Cardiac septum (tissue), 1 donor: ENCODE data around the gene PPP3CB. TPM values are rescaled to one million over a fixed set of nuclear protein-coding genes. Genes with fewer than 3 reads are reported as not detected.

Experiments
- DNase-seq: peaks from one replicate; pipeline ENCODE4 v3.0.0-alpha.2; 2020; ENCODE audit warnings: low spot score
- intact Hi-C: fragments of 100-400 bp; cut with DNase I; formaldehyde crosslinking; loops from one replicate; pipeline ENCODE4 v1.14.0; 2022
- total RNA-seq: library from RNA; stranded (reverse); fragmentation: NEBNext Ultra II Directional; extraction: Animal tissue kit (Norgen Biotek cat#: 25700); gene quantifications from one replicate; pipeline ENCODE4 v1.2.1, GENCODE V29; 2021
- donor health status: DM: no; HTN: no; CAD: no.

Gene PPP3CB
- total RNA-seq, 1 donor from 2014 or later, result 61.6 TPM

DNA sequence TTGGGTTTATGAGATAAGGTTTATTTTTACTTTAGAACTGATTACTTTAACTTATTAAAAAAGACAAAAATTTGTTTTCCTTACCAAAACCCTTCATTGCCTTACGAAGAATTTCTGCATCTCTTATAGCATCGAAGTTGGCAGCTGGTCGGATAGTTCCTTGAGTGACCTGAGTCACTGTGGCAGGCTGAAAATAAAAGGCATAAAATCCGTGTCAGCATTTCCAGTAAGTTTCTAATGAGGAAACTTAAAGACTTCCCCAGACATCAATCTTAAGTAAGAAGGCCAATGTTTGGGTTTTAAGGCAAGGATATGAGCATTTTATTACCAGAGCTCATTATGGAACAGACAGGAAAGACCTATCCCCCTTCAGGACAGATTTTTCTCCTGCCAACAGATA is 107.6 kb downstream of the PPP3CB start:
- DNase-seq, result no peak
- intact Hi-C loops, result no loop called here

GRCh38 chr10:73386583-73386982 is 109.2 kb downstream of the PPP3CB start:
- intact Hi-C loops, result no loop called here
- no peak for DNase-seq

Other genes with a start within 250 kb of the PPP3CB start
- gene DNAJC9, start 248.8 kb downstream of the PPP3CB start, total RNA-seq, result 7.4 TPM
- gene MRPS16, start 243.4 kb downstream of the PPP3CB start, total RNA-seq, result 95.5 TPM
- gene CFAP70, start 137.2 kb downstream of the PPP3CB start, total RNA-seq, result 1.4 TPM
- 132 TPM for gene ANXA7, start 82.0 kb downstream of the PPP3CB start, total RNA-seq
- 9.6 TPM for gene MSS51, start 62.5 kb downstream of the PPP3CB start, total RNA-seq
- gene USP54, start 95.3 kb upstream of the PPP3CB start, total RNA-seq, result 16.3 TPM
- 8.7 TPM for gene MYOZ1, start 145.4 kb upstream of the PPP3CB start, total RNA-seq
- 792 TPM for gene SYNPO2L, start 160.0 kb upstream of the PPP3CB start, total RNA-seq
- 5.2 TPM for gene AGAP5, start 202.1 kb upstream of the PPP3CB start, total RNA-seq
- gene SEC24C, start 248.3 kb upstream of the PPP3CB start, total RNA-seq, result 55.1 TPM